ENCODE results near the gene GLI2.
A peak's percentile ranks its signal among the peaks of the same experiment; 100 is the strongest.

GLI2 gene

DNA sequence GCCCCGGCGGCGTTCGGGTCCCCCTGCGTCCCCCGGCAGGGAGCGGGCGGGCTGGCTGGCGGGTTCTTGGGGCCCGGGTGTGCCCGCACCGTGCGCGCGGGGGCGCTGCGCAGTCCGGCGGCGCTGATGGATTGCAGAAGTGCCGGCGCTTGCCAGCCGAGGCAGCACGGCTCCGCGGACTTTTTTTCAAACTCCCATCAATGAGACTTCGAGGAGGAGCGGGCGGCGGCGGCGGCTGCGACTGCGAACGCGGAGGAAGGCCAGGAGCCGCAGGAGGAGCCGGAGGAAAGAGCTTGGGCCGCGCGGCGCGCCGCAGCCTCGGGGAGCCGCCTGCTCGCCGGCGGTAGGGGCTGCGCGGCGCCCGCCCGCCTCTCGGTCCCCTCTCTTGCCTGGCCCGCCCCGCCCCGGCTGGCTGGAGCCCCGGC lies at the start of gene GLI2:
Gene GLI2, plus strand, starts transcription at position 123 of the 425 bp plus-strand sequence. CDS start 61,453 bp downstream, outside the sequence.
- peak; percentile 64 for DNase-seq

DNA sequence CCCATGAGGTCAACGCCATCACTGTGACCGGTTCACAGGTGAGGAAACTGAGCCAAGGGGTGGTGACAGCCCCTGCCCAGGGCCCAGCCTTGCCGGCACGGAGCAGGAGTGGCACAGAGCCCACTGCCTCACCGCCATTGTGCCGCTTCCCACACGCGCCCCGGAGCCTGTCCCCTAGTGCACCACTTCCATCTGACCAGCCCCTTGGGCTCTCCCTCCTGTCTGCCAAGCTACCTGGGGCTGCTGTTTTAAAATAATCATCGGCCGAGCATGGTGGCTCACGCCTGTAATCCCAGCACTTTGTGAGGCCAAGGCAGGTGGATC lies 49.7 kb upstream of the GLI2 start:
- DNase-seq: no peak

DNA sequence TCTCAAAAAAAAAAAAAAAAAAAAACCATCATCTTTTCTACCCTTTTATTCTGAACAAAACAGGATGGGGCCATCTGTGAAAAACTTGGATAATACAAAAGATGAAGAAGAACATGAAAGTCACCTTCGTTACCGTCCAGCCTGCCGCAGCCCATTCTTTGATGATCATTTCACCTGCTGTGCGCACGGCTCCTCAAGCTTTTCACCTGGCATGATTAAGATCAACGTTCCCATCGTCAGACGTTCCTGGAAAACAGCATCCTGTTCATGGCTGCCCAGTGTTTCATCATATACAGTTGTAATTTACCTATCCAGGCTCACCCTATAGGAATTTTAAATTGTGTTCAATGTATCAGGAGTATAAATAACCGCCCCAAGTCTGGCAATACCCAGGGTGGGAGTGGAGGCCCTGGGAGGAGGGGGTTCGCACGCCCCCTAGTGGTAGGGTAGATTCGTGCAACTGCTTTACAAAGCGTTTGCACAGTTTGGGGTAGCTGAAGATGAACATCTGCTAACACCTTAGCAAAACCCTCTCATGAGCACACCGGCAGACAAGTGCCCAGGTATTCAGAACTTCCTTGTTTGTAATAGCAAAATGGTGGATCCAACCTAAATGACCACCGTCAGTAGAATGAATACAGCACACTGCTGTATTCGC lies 49.0 kb upstream of the GLI2 start:
- DNase-seq: no peak

DNA sequence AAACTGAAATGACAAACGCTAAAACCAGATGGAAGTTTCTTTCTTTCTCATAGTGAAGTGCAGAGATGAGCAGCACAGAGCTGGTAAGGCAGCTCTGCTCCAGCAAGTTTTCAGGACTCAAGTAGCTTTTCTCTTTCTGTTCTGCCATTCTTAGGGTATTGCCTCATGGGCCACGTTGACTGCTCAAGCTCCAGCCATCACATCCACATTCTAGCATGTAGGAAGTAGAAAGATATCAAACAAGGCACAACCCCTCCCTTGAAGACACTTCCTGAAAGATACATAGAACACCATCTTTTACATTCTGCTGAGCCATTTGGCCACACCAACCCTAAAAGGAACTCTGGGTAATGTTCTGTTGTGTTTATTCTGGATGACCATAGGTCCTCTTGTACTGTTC lies 48.5 kb upstream of the GLI2 start:
- DNase-seq: no peak

DNA sequence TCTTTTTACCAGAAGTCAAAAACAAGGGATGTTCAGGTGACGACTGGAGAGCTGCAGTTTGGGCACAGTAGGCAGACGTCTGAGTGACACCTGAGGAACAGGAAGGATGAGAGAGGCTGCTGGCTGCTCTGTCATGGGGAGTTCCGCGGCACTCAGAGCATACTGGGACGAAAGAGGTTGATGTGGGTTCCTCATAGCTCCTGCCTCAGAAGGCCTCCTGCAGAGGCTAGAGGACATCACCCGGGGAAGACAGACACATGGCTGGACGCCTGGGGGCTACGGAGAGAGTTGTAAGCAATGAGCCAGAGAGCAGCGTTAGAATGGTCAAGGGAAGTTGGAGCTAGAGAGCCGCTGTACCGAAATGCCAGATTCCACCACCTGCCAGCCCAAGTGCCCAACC lies 45.1 kb upstream of the GLI2 start:
- DNase-seq: no peak

DNA sequence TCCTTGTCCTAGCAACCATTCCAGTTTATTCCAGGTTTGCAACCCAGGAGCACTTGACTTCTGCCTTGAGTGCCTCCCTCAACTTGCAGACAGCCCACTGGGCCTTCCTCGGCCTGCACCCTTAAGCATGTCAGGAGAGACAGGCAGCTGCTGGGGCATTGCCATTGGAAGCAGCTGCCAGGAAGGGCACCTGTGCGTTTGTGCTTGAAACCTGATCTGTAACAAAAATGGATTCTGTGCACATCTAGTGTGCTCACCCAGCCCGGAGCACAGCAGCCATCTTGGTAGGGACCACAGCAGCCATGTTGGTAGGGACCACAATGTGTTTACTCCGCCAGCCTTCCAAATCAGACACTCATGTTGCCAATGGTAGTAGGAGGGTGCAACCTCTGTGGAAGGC lies 44.3 kb upstream of the GLI2 start:
- DNase-seq: no peak

DNA sequence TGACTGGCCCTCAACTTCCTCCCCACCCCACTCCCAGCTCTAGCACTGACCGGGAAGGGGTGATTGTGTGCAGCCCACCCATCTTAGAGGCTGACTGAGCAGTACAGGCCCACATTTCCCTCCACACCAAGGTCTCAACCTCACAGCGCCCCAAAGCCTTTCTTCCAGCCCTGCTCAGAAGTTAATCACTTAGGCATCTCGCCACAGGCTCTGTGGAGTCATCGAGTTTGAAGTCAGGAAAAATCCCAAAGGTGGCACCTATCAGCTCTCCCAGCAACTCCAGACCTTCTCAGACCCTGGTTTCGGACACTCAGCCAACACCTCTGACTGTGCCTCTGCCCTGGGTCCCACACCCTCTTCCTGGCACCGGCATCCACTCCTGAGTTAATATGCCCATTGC lies 43.0 kb upstream of the GLI2 start:
- DNase-seq: no peak

DNA sequence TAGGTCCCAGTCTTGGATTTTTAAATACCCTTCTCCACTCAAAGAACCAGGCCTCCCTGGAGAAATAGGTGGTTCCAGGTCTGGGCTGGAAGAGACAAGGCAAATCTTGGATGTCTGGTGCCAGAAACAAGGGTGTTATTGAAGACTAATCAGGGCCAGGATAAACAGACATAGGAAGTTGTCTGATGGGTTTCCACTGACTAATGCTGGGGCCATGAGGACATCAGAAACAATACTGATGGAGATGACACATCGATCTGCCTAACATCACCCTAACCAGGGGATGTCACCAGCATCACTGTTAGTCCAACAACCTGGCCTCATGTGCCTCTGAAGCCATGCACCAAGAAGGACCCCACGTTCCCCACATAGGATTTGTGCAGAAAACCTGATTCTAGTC lies 42.5 kb upstream of the GLI2 start:
- no peak for DNase-seq

DNA sequence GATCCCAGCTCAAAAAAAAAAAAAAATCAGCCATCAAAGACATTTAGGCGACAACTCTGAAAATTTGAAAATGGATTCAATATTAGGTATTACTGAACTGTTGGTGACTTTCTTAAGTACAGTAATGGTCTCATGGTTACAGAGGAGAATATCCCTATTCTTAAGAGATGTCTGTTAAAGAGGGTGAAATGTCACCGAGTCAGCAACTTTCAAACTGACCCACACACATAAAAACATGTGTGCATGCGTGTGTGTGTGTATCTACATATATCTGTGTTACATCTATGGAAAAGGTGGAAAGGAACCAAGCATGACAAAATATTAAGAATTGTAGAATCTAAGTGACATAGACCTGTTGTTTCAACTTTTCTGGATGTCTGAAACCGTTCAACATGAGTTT lies 41.6 kb upstream of the GLI2 start:
- no peak for DNase-seq

DNA sequence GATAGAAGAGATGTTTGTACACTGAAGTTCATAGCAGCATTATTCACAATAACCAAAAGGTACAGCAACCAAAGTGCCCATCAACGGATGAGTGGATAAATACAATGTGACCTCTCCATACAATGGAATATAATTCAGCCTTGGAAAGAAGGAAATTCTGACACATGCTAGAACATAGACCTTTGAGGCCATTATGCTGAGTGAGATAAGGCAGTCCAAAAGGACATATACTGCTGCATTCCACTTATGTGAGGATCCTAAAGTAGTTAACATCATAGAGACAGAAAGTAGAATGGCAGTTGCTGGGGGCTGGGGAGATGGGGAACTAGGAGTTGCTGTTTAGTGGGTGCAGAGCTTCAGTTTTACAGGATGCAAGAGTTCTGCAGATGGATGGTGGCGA lies 38.2 kb upstream of the GLI2 start:
- DNase-seq: no peak

DNA sequence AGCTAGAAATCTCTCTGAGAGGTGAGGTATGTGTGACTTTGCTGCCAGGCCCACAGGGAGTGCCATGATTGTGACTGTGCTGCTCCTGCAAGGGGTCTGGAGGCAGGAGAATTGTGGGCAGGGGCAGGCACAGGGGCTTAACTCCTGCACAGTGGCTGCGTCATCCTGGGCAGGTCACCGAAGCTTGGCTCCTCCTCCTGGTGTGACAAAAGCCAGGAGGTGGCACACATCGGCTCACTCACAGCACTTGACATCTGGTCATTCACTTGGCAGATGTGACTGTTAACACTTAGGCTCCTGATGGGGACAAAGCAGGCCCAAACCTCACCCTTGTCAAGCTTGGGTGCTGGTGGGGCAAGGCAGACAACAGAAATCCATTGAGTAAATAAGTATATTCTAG lies 36.4 kb upstream of the GLI2 start:
- DNase-seq: no peak

DNA sequence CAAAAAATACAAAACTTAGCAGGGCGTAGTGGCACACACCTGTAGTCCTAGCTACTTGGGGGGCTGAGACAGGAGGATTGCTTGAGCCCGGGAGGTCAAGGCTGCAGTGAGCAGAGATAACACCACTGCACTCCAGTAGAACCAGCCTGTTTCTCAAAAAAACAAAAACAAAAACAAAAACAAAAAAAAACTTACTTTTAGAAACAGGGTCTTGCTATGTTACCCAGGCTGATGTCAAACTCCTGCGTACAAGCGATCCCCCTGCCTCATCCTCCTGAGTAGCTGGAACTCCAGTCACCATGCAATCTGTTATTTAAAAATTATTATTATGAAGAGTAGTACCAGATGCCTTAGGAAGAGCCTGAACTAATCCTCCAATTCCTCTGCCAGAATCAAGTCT lies 35.0 kb upstream of the GLI2 start:
- DNase-seq: no peak

DNA sequence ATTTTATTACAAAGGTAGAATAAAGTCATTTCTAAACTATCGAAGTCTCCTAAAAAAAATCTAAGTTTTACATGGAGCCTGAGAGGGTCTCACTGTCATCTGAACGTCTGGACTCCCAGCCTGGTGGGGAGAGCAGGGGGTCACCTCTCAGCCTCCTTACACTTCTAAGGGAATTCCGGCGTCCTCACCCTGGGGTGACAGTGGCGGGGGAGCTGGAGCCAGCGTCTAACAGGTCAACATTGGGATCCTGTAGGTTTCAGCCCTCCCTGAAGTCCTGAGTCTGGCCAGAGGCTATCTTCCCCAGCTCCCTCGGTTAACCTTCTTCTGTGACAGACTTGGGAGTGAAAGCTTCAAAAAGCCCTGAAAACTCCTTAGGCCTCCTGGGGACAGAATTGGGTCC lies 34.6 kb upstream of the GLI2 start:
- DNase-seq: no peak

DNA sequence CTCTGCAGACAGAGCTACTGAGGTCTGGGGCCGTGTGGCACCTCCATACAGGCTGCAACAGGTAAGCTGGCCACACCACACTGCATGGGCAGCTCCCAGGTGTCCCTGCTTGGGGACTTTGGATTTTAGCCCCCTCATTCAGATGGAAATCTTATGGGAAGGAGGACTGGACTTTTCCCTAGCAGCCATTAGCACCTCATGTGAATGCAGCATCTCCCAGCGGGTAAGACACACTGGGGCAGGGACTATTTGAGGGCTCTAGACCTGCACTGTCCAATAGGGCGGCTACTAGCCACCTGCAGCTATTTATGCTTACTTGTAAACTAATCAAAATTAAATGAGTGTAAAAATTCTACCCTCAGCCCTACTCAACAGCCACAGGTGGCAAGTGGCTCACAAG lies 34.2 kb upstream of the GLI2 start:
- no peak for DNase-seq

DNA sequence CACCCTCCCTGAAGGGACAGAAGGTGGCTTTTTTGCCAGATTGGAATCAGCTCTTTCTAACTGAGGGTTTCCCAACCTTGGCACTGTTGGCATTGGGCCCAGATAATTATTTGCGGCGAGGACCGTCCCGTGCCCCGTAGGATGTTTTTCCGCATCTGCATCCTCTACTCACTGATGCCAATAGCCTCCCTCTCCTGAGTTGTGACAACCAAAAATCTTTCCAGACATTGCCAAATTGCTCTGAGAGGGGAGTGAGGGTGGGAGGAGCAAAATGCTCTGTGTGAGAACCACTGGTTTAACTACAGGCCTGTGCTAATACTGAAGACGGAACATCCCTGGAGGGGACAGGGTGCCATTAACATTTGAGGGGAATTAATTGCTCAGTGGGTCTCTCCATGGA lies 33.6 kb upstream of the GLI2 start:
- DNase-seq: no peak

DNA sequence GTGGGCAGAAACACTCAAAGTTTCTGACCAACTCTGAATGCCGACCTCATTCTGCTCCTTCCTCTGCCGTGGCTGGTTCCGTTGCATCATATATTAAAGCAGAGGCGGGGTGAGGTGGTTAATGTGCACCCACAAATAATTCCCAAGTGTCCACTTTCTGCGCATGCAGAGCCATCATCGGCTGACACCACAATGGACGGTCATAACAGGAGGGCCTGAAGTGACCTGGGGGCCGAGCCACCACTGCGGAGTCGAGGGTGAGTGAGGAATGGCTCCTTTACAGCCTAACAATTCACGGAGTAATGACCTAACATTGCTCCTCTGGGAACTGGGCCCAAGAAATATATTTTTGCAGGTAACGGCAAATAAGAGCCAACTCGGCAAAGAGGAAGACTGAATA lies 32.9 kb upstream of the GLI2 start:
- no peak for DNase-seq

DNA sequence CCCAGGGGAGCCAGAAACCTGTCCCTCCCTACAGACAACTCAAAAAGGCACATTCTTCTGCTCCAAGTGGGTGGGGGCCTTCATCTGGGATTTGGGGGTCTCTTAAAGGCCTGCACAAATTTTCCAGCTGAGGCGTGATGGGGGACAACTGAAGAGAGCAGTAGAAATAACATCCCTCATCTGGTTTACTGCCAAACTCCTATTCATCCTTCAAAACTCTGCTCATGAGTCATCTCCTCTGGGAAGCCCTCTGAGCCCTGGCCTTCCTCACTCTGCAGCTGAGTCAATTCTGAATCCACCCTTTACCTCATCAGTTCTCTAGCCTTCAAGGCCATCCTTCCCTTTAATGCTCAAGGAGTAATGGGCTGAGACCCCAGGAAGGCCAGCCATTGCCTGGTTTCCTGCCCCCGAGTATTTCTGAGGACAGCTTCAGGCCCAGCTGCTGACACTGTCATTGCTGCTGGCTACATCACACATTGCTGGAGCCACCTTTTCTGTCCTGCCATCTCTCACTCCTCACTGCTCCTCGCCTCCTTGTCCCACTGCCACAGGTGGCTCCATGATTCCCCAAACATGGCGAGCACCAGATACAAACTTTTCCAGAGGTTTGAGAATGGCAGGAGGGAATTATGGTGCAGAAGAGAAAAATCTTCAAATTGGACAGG lies 32.2 kb upstream of the GLI2 start:
- DNase-seq: no peak

DNA sequence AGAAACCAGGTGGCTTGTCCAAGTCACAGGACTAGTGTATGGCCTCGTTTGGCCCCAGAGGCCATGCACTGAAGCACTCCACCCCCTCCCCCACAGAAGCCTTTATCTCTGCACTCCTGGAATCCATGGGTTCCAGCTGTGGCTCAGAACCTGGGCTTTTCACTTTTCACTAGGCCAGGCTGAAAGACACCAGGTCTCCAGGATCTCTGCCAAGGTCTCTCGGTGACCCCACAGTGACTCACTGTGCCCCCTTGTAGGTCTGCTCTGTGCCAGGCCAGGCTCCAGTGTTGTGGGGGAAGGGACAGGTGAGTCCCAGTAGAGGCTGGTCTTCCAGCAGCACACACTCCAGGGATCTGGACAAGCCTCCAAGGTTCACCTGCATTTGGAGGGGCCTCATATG lies 31.0 kb upstream of the GLI2 start:
- no peak for DNase-seq

DNA sequence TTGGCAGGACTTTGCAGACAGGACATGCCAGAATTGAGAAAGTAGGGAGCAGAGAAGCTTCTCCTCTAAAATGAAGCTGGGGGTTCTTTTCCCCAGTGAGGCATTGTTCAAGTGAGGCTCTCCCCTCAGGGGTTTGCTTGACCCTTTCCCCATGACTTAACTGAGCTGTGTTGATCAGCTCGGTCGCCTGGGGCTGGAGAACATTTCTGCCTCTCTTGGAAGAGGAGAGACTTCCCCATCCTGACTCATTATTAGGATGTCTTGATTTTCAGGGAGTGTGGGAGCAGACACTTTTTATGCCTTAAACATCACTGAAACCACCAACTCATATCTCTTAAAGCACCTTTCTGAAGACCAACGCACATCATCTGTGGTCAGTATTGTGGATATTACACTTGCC lies 27.9 kb upstream of the GLI2 start:
- no peak for DNase-seq

DNA sequence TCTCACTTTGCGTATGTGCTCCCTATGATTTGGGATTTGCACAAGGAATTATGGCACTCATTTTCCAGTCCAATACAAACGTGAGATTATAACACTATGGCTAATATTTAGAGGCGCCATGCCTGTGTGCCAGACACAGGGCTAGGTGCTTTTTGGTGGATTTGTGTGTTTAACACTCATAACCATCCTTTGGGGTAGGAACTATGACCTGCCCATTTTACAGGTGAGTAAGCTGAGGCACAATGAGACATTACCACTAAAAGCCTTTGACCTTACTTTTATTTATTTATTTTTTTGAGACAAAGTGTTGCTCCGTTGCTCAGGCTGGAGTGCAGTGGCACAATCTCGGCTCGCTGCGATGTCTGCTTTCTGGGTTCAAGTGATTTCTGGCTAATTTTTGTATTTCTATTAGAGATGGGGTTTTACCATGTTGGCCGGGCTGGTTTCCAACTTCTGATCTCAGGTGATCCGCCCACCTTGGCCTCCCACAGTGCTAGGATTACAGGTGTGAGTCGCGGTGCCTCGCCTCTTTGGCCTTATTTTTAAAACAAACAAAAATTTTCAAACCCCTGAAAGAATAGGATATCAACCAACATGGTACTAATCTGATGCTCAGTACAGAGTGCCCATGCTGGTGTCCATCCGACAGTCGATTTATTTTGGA lies 26.6 kb upstream of the GLI2 start:
- DNase-seq: no peak

DNA sequence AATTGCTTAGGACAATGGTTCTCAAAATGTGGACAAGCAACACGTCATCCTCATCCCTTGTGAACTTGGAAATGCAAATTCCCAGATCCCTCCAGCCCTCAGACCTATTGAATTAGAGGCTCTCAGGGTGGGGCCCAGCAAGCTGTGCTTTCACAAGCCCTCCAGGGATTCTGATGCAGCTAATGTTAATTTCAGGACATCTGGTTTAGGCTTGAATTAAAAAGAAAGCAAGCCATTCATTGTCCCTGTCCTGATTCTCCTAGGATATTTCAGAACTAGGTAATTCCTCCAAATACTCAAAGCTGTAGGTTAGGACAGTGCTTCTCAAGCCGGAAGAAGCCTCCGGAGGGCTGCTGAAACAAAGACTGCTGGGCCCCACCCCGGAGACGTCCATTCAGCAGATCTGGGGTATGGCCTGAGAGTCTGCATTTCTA lies 26.0 kb upstream of the GLI2 start:
- no peak for DNase-seq

DNA sequence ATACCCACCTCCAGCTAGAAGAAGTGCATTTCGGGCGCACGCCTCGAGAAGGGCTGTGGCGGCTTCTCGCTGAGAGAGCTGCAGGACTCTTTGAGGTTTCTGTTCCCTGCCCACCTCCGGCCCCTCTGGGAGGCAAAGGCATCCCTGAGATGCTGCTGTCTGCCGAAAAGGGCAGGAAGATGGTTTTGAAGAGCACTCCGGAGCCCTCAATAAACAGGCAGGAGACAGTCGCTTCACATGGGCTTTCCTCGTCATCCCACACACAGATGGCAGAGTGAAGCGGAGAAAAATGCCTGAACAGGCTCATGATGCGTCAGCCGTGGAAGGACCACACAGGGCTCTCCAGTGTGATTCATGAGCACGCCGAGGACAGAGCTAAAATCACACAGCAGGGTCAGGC lies 25.4 kb upstream of the GLI2 start:
- DNase-seq: no peak

DNA sequence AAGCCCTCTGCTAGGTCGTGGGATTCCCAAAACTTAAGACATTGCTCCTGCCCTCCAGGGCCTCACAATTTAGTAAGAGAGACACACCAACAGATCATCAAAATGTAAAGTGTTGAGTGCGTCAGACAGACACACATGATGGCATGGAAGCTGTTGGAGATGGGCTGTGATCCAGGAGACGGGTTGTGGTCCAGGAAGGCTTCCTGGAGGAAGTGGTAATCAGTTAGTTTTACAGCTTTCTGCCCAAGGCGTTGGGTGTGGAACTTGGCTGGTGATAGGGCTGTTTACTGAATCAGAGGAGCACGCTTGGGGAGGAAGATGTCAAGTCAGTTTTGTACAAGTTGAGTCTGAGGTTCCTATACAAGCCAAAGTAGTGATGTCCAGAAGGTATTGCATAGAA lies 24.0 kb upstream of the GLI2 start:
- DNase-seq: no peak

DNA sequence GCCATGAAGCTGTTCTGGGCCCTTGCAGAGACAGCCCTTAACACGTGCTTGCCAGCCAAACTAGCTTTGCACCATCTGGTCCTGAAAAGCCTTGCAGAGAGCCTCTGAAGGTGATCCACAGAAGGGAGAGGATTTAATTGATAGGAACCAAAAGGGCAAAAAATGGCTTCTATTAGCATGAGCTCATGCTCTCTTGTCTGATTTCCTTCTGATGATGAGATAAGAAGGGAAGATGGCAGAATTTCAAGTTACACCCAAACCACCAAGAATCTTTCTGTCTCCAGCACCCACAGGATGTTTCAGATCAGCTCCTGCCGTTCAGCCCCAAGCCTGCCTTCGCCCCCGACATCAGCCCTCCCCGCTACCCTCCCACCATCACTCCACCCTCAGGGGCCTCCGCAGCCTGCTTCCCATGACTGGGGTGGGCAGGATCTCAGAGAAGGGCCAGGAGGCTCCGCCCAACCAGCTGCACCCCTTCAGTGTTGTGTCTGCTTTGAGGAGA lies 23.4 kb upstream of the GLI2 start:
- no peak for DNase-seq

DNA sequence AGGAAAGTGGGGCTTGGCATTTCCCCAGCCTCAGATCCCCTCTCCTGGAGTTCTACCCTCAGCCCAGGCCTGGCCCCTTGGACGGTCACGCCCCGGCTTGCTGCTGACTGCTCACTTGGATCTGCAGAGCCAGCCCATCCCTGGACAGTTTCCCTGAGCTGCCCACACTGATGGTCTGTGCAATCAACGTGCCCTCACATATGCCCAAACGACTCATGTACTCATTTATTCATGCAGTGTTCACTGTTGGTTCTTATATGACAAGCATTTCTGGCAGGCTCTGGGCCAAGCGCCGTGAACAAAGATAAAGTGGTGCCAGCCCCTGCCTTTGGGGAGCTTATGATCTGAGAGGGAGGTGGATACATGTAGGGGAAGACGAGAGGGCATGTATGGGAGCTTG lies 20.3 kb upstream of the GLI2 start:
- DNase-seq: no peak

Measured in activated CD8-positive, alpha-beta memory T cell treated with anti-CD3 and anti-CD28 coated beads for 24 hours (primary cell).